GM08714 (cell line): ENCODE measurements around the gene LTBP1.
"Not testable (repeated sequence)": the region's sequence is repeated elsewhere in the genome, so short reads cannot be mapped to it uniquely, and the experiment has no call there.

Experiments
- H3K4me3 ChIP-seq: fragments of 200-500 bp; sonication (Bioruptor generic); 2 replicates; pipeline ENCODE4 v1.5.1; 2014; ENCODE audit warnings: mild to moderate bottlenecking, low read length, inconsistent platforms
- ZNF274 ChIP-seq: IDR thresholded peaks from 2 replicates; pipeline ENCODE4 v1.6.1; 2012; ENCODE audit warnings: mild to moderate bottlenecking, low read depth, low read length

The LTBP1 gene

DNA sequence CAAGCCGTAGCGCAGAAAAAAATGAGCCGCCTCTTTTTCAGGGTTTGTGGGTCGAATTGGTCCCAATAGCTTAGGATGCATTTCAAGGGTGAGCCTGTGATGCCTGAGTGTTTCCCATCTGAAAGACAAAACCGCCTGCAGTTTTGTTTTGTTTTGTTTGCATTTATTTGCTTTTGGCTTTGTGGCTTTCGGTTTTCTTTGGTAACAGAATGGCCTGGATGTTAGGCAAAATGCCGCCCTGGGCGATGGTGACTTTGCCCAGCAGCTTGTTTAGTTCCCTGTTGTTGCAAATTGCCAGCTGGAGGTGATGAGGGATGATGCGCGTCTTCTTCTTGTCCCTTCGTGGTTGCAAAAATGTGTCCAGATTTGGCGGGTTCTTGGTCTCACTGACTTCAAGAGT is 109.4 kb downstream of the LTBP1 start:
- no peak overlapping the region for H3K4me3 ChIP-seq
- no peak for TF ChIP-seq ZNF274

DNA sequence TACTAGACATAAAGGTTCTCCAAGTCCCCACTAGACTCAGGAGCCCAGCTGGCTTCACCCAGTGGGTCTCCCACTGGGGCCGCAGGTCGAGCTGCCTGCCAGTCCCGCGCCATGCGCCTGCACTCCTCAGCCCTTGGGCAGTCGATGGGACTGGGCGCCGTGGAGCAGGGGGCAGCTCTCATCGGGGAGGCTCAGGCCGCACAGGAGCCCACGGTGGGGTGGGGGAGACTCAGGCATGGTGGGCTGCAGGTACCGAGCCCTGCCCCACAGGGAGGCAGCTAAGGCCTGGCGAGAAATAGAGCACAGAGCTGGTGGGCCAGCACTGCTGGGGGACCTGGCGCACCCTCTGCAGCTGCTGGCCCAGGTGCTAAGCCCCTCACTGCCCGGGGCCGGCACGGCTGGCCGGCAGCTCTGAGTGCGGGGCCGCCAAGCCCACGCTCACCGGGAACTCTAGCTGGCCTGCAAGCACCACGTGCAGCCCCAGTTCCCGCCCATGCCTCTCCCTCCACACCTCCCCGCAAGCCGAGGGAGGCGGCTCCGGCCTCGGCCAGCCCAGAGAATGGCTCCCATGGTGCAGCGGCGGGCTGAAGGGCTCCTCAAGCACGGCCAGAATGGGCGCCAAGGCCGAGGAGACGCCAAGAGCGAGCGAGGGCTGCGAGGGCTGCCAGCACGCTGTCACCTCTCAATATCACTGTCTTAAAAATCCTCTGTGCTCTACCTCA is 110.7 kb downstream of the LTBP1 start:
- not testable (repeated sequence) for H3K4me3 ChIP-seq

DNA sequence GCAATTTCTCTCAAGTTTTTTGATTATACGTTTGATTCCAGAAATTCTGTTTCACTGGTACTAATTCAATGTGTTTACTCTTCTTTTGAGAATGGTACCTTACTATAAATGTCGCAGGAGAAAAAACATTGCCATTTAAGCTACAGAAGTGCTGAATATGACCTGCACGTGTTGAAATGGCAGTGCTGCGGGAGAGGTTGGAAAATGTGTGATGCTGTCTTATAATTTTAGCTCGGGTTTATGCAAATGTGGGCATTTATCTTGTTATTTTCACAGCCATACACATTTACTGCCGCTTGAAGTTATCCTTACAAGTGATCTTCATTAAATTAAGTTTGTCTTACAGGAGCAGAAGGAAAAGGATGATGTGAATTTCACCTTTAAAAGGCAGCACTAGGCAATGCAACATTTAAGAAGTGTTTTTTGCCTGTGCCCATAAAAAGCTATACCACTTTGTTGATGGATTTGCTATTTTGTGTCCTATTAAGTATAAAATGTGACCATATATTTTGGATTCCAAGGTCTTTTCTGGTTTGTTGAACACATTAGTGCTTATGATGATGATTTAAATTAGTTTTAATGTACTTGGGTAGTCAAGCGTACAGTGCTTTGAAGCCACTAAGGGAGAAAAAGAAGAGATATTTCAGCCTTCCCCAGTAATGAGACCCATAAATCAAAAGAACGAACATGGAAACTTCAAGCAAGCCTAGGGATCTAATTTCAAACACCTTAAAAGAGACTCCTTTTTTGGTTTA is 112.1 kb downstream of the LTBP1 start:
- H3K4me3 ChIP-seq, result no peak overlapping the region
- TF ChIP-seq ZNF274, result no peak

GRCh38 chr2:33059471-33060156 is 112.9 kb downstream of the LTBP1 start:
- no peak overlapping the region for H3K4me3 ChIP-seq
- TF ChIP-seq ZNF274, result no peak

GRCh38 chr2:33060405-33060804 is 113.7 kb downstream of the LTBP1 start:
- TF ChIP-seq ZNF274, result no peak
- no peak overlapping the region for H3K4me3 ChIP-seq

- no peak for TF ChIP-seq ZNF274
- H3K4me3 ChIP-seq, result no peak overlapping the region
These were observed 116.0 kb downstream of the LTBP1 start for GRCh38 chr2:33062665-33063250.

GRCh38 chr2:33064349-33064801 is 117.6 kb downstream of the LTBP1 start:
- H3K4me3 ChIP-seq, result no peak overlapping the region
- no peak for TF ChIP-seq ZNF274

DNA sequence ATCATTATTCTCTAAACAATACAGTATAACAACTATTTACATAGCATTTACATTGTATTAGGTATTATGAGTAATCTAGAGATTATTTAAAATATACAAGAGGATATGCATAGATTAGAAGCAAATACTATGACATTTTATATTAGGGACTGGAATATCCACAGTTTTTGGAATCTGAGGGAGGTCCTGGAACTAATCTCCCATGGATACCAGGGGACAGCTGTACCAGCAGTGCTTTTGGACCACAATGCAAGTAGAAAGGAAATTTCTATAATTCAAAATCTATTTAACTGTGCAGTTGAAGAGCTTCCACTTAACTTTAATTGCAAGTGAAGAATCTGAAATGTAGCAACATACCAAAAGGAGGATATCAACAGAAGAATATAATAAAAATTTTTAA is 120.8 kb downstream of the LTBP1 start:
- TF ChIP-seq ZNF274, result no peak
- no peak overlapping the region for H3K4me3 ChIP-seq

DNA sequence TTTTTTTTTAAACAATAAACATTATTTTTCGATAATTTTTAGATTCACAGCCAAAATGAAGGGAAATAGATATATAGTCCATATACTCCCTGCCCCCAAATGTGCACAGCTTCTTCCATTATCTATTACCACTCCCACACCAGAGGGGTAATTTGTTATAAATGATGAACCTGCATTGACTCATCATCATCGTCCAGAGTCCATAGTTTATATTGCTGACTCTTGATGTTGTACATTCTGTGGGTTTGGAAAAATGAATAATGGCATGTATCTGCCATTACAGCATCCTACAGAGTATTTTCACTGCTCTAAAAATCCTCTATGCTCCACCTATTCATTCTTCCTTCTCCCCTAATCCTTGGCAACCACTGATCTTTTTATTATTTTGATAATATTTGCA is 121.5 kb downstream of the LTBP1 start:
- TF ChIP-seq ZNF274, result no peak

GRCh38 chr2:33069894-33070651 is 123.3 kb downstream of the LTBP1 start:
- TF ChIP-seq ZNF274, result no peak
- H3K4me3 ChIP-seq, result no peak overlapping the region

More for the DNA sequence above, 121.5 kb downstream of the LTBP1 start:
- H3K4me3 ChIP-seq, result no peak overlapping the region

- H3K4me3 ChIP-seq, result no peak overlapping the region
- TF ChIP-seq ZNF274, result no peak
These were observed 124.8 kb downstream of the LTBP1 start for GRCh38 chr2:33071591-33071990.

- H3K4me3 ChIP-seq, result no peak overlapping the region
- no peak for TF ChIP-seq ZNF274
These were observed 125.9 kb downstream of the LTBP1 start for GRCh38 chr2:33072614-33073013.

- TF ChIP-seq ZNF274, result no peak
- no peak overlapping the region for H3K4me3 ChIP-seq
These were observed 126.3 kb downstream of the LTBP1 start for GRCh38 chr2:33073018-33073417.

GRCh38 chr2:33074197-33074596 is 127.4 kb downstream of the LTBP1 start:
- H3K4me3 ChIP-seq, result no peak overlapping the region
- no peak for TF ChIP-seq ZNF274
